Activated T-helper 17 cell treated with anti-CD3 and anti-CD28 coated beads, Interleukin-2, amount 50 U/mL, for 72 hours (primary cell): ENCODE measurements around the gene TSHZ2. TPM values are rescaled to one million over a fixed set of nuclear protein-coding genes. Genes with fewer than 3 reads are reported as not detected.

ENCODE experiments used
- ATAC-seq: fragments of 150-1000 bp; cut with Tn5 transposase; replicated peaks from 2 replicates; pipeline ENCODE4 v1.10.0; 2021; ENCODE audit warnings: mild to moderate bottlenecking, moderate library complexity
- H3K27ac Mint-ChIP-seq: one replicate; pipeline ENCODE4 v1.8.0; 2022; ENCODE audit warnings: mixed read lengths
- H3K27me3 Mint-ChIP-seq: one replicate; pipeline ENCODE4 v1.8.0; 2022; ENCODE audit warnings: mixed read lengths
- H3K36me3 Mint-ChIP-seq: one replicate; pipeline ENCODE4 v1.8.0; 2022; ENCODE audit warnings: low read depth, mild to moderate bottlenecking, mixed read lengths
- H3K4me1 Mint-ChIP-seq: one replicate; pipeline ENCODE4 v1.8.0; 2022; ENCODE audit warnings: mixed read lengths
- H3K4me3 Mint-ChIP-seq: one replicate; pipeline ENCODE4 v1.8.0; 2022; ENCODE audit warnings: mild to moderate bottlenecking, mixed read lengths
- H3K9me3 Mint-ChIP-seq: one replicate; pipeline ENCODE4 v1.8.0; 2022; ENCODE audit warnings: mixed read lengths
- total RNA-seq, 2 donors: library from RNA; stranded (reverse); gene quantifications; one replicate each; pipeline ENCODE4 v1.2.3, GENCODE V29; 2022

Gene TSHZ2
- total RNA-seq, 2 donors from 2014 or later, result 29.8 to 58.2 TPM

- Mint-ChIP-seq H3K4me3 (no peak overlapping the region), H3K27me3 (no peaks in the 10 kb centered on the region), H3K27ac (no peak overlapping the region), H3K36me3 (no peaks in the 10 kb centered on the region), H3K4me1 (peaks cover 10% of the 10 kb centered on the region), H3K9me3 (no peaks in the 10 kb centered on the region)
- peak; percentile 46 for ATAC-seq
Measured at GRCh38 chr20:53038299-53038698, 66.1 kb downstream of the TSHZ2 start.

GRCh38 chr20:53040693-53041589, 68.8 kb downstream of the TSHZ2 start:
- Mint-ChIP-seq H3K4me1 (no peaks in the 10 kb centered on the region), H3K27ac (no peak overlapping the region), H3K27me3 (no peaks in the 10 kb centered on the region), H3K36me3 (peaks cover 15% of the 10 kb centered on the region), H3K9me3 (no peaks in the 10 kb centered on the region), H3K4me3 (no peak overlapping the region)
- no peak for ATAC-seq

GRCh38 chr20:53042521-53042920, 70.4 kb downstream of the TSHZ2 start:
- Mint-ChIP-seq H3K27ac (no peak overlapping the region), H3K27me3 (no peaks in the 10 kb centered on the region), H3K9me3 (no peaks in the 10 kb centered on the region), H3K36me3 (peaks cover 27% of the 10 kb centered on the region), H3K4me1 (no peaks in the 10 kb centered on the region), H3K4me3 (no peak overlapping the region)
- no peak for ATAC-seq

GRCh38 chr20:53044296-53044695, 72.1 kb downstream of the TSHZ2 start:
- peaks cover 36% of the 10 kb centered on the region for H3K36me3 Mint-ChIP-seq
- H3K27ac Mint-ChIP-seq, result no peak overlapping the region
- H3K4me1 Mint-ChIP-seq, result peaks cover 2% of the 10 kb centered on the region

GRCh38 chr20:53045941-53046340, 73.8 kb downstream of the TSHZ2 start:
- Mint-ChIP-seq H3K9me3 (peaks cover 4% of the 10 kb centered on the region), H3K27me3 (no peaks in the 10 kb centered on the region), H3K4me3 (no peak overlapping the region), H3K27ac (no peak overlapping the region), H3K4me1 (peaks cover 11% of the 10 kb centered on the region), H3K36me3 (peaks cover 36% of the 10 kb centered on the region)
- no peak for ATAC-seq

More at GRCh38 chr20:53044296-53044695, 72.1 kb downstream of the TSHZ2 start:
- H3K4me3 Mint-ChIP-seq, result no peak overlapping the region
- no peaks in the 10 kb centered on the region for H3K27me3 Mint-ChIP-seq
- peaks cover under 1% of the 10 kb centered on the region for H3K9me3 Mint-ChIP-seq
- ATAC-seq, result no peak

- peaks cover 4% of the 10 kb centered on the region for H3K9me3 Mint-ChIP-seq
- H3K27ac Mint-ChIP-seq, result no peak overlapping the region
- H3K4me3 Mint-ChIP-seq, result no peak overlapping the region
- peaks cover 11% of the 10 kb centered on the region for H3K4me1 Mint-ChIP-seq
- ATAC-seq, result no peak
- peaks cover 36% of the 10 kb centered on the region for H3K36me3 Mint-ChIP-seq
- no peaks in the 10 kb centered on the region for H3K27me3 Mint-ChIP-seq
Measured at GRCh38 chr20:53047203-53047602, 75.0 kb downstream of the TSHZ2 start.

- H3K4me3 Mint-ChIP-seq, result no peak overlapping the region
- peaks cover 4% of the 10 kb centered on the region for H3K9me3 Mint-ChIP-seq
Measured at GRCh38 chr20:53048387-53048786, 76.2 kb downstream of the TSHZ2 start.

GRCh38 chr20:53050338-53050737, 78.2 kb downstream of the TSHZ2 start:
- Mint-ChIP-seq H3K4me1 (peaks cover 11% of the 10 kb centered on the region), H3K9me3 (peaks cover 4% of the 10 kb centered on the region), H3K27me3 (no peaks in the 10 kb centered on the region), H3K4me3 (peak overlapping the region; percentile 22), H3K27ac (peak overlapping the region; percentile 39), H3K36me3 (peaks cover 25% of the 10 kb centered on the region)
- ATAC-seq, result peak; percentile 96

More at GRCh38 chr20:53048387-53048786, 76.2 kb downstream of the TSHZ2 start:
- H3K4me1 Mint-ChIP-seq, result peaks cover 11% of the 10 kb centered on the region
- H3K36me3 Mint-ChIP-seq, result peaks cover 36% of the 10 kb centered on the region
- no peaks in the 10 kb centered on the region for H3K27me3 Mint-ChIP-seq
- ATAC-seq, result no peak
- no peak overlapping the region for H3K27ac Mint-ChIP-seq

GRCh38 chr20:53052380-53052779, 80.2 kb downstream of the TSHZ2 start:
- peaks cover 11% of the 10 kb centered on the region for H3K4me1 Mint-ChIP-seq
- H3K9me3 Mint-ChIP-seq, result peaks cover 4% of the 10 kb centered on the region
- peak overlapping the region; percentile 34 for H3K27ac Mint-ChIP-seq
- H3K4me3 Mint-ChIP-seq, result no peak overlapping the region
- H3K27me3 Mint-ChIP-seq, result no peaks in the 10 kb centered on the region
- H3K36me3 Mint-ChIP-seq, result peaks cover 27% of the 10 kb centered on the region
- no peak for ATAC-seq

- Mint-ChIP-seq H3K4me1 (peaks cover 11% of the 10 kb centered on the region), H3K27me3 (no peaks in the 10 kb centered on the region), H3K9me3 (peaks cover 4% of the 10 kb centered on the region), H3K4me3 (no peak overlapping the region), H3K27ac (no peak overlapping the region), H3K36me3 (peaks cover 22% of the 10 kb centered on the region)
- no peak for ATAC-seq
Measured at GRCh38 chr20:53053595-53053994, 81.4 kb downstream of the TSHZ2 start.

GRCh38 chr20:53055367-53056067, 83.4 kb downstream of the TSHZ2 start:
- Mint-ChIP-seq H3K27me3 (no peaks in the 10 kb centered on the region), H3K36me3 (peaks cover 22% of the 10 kb centered on the region), H3K4me1 (peaks cover 5% of the 10 kb centered on the region), H3K9me3 (no peaks in the 10 kb centered on the region), H3K27ac (no peak overlapping the region), H3K4me3 (no peak overlapping the region)
- ATAC-seq, result no peak

GRCh38 chr20:53057579-53057978, 85.4 kb downstream of the TSHZ2 start:
- no peak overlapping the region for H3K27ac Mint-ChIP-seq
- peaks cover 22% of the 10 kb centered on the region for H3K36me3 Mint-ChIP-seq

GRCh38 chr20:53059848-53060247, 87.7 kb downstream of the TSHZ2 start:
- no peaks in the 10 kb centered on the region for H3K9me3 Mint-ChIP-seq
- H3K4me3 Mint-ChIP-seq, result no peak overlapping the region
- no peaks in the 10 kb centered on the region for H3K27me3 Mint-ChIP-seq
- peaks cover 15% of the 10 kb centered on the region for H3K4me1 Mint-ChIP-seq
- no peak for ATAC-seq
- peaks cover 22% of the 10 kb centered on the region for H3K36me3 Mint-ChIP-seq
- peak overlapping the region; percentile 6 for H3K27ac Mint-ChIP-seq

More at GRCh38 chr20:53057579-53057978, 85.4 kb downstream of the TSHZ2 start:
- no peaks in the 10 kb centered on the region for H3K9me3 Mint-ChIP-seq
- H3K4me3 Mint-ChIP-seq, result no peak overlapping the region
- H3K4me1 Mint-ChIP-seq, result peaks cover 12% of the 10 kb centered on the region
- no peak for ATAC-seq
- H3K27me3 Mint-ChIP-seq, result no peaks in the 10 kb centered on the region

- Mint-ChIP-seq H3K36me3 (peaks cover 14% of the 10 kb centered on the region), H3K4me1 (peaks cover 15% of the 10 kb centered on the region), H3K27me3 (no peaks in the 10 kb centered on the region), H3K9me3 (no peaks in the 10 kb centered on the region), H3K27ac (peak overlapping the region; percentile 6), H3K4me3 (peak overlapping the region; percentile 17)
- peak; percentile 51 for ATAC-seq
Measured at GRCh38 chr20:53061192-53062108, 89.3 kb downstream of the TSHZ2 start.
